ENCODE results near the gene GCGR. TPM values are rescaled to one million over a fixed set of nuclear protein-coding genes. Genes with fewer than 3 reads are reported as not detected.

Gene GCGR
- total RNA-seq, 4 donors from 2014 or later, result 0.14 to 0.64 TPM; not detected in 2

DNA sequence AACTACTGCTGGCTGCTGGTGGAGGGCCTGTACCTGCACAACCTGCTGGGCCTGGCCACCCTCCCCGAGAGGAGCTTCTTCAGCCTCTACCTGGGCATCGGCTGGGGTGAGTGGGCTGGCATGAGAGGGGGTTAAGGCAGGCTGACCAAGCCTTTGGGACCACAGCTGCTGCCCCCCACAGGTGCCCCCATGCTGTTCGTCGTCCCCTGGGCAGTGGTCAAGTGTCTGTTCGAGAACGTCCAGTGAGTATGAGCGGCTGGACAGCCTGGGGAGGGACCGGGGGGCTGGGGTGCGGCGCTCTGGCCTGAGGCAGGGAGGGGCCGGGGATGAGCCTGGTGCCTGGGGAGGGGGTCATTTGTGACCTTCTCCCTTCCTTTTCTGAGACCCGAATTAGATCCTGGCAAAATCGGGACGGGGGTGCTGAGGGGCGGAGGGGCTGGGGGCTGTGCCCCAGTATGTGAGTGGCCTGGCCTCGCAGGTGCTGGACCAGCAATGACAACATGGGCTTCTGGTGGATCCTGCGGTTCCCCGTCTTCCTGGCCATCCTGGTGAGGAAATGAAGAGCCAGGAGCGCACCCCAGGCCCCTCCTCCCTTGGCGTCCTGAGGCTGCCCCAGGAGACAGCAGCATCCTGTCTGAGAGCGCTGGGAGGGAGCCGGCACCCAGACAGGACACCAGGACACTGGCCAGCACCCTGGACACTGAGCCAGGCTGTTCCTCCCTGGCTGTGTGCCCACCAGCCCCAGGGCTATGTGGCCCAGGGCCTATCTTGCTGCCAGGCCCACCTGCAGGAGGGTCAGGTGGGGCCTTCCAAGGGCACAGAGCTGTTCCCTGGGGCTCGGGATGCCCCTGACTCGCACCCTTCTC is 8.0 kb downstream of the GCGR start:
- peaks cover 46% of the 10 kb centered on the region for H3K27me3 ChIP-seq
- TF ChIP-seq, protein P1, sequence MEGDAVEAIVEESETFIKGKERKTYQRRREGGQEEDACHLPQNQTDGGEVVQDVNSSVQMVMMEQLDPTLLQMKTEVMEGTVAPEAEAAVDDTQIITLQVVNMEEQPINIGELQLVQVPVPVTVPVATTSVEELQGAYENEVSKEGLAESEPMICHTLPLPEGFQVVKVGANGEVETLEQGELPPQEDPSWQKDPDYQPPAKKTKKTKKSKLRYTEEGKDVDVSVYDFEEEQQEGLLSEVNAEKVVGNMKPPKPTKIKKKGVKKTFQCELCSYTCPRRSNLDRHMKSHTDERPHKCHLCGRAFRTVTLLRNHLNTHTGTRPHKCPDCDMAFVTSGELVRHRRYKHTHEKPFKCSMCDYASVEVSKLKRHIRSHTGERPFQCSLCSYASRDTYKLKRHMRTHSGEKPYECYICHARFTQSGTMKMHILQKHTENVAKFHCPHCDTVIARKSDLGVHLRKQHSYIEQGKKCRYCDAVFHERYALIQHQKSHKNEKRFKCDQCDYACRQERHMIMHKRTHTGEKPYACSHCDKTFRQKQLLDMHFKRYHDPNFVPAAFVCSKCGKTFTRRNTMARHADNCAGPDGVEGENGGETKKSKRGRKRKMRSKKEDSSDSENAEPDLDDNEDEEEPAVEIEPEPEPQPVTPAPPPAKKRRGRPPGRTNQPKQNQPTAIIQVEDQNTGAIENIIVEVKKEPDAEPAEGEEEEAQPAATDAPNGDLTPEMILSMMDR (IDR thresholded peaks at IDR 0.05), result no peak
- TF ChIP-seq POLR2A (IDR thresholded peaks at IDR 0.05) (no peak), POLR2AphosphoS5 (IDR thresholded peaks at IDR 0.05) (no peak), EP300 (IDR thresholded peaks at IDR 0.05; ENCODE audit: low read depth) (no peak)
- H3K9me3 ChIP-seq, result no peaks in the 10 kb centered on the region
- peaks cover 5 to 11% (median 8%) of the 10 kb centered on the region in 4 donors for H3K4me1 ChIP-seq
- no peak overlapping the region for H3K27ac ChIP-seq
- DNase-seq, result no peak
- in situ Hi-C loops (cut with MboI; ENCODE audit: low pct_ligation_motif_present in 1 of 4, low pct_unique_long_range_greater_than_20kb in 1 of 4, low sequenced_read_pairs in 3 of 4), result no loop called here
- intact Hi-C loops (cut with DNase I; ENCODE audit: low total_unique reads), result no loop called here
- 83% methylated on average over 21 of the region's 24 CpGs; no CpG with 5 or more reads in 1 of the 2 donors for WGBS, 2 donors (ENCODE audit: low coverage in 1 of 2)
- H3K4me3 ChIP-seq, result no peak overlapping the region
- no peaks in the 10 kb centered on the region for H3K36me3 ChIP-seq

DNA sequence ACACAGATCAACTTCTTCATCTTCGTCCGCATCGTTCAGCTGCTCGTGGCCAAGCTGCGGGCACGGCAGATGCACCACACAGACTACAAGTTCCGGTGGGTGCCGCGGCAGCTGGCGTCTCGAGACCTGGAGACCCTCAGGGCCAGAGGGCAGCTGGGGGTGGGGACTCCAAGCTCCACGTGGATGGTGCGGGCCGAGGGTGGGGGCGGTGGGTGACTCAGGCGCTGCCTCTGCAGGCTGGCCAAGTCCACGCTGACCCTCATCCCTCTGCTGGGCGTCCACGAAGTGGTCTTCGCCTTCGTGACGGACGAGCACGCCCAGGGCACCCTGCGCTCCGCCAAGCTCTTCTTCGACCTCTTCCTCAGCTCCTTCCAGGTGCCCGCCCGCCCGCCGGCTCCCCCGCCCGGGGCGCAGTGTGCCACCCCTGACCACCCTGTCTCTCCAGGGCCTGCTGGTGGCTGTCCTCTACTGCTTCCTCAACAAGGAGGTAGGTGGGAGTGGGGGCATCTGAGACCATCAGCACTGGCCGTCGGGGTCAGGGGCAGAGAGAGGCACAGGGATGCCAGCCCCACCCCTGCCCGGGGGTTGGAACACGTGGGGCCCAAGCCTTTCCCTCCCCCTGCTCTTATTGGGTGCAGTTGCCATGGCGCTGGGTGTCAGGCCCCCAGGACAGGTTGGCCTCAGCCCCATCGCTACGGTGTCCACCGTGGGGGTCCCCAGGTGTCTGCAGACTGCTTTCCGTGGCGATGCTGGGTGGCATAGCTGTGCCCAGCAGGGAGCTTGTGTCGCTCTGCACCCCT is 8.8 kb downstream of the GCGR start:
- DNase-seq, result no peak
- in situ Hi-C loops (cut with MboI; ENCODE audit: low pct_ligation_motif_present in 1 of 4, low pct_unique_long_range_greater_than_20kb in 1 of 4, low sequenced_read_pairs in 3 of 4), result no loop called here
- H3K4me1 ChIP-seq, result peaks cover 5 to 11% (median 8%) of the 10 kb centered on the region in 4 donors
- H3K27ac ChIP-seq, result no peak overlapping the region
- WGBS, 2 donors (ENCODE audit: low coverage in 1 of 2), result 82 to 100% methylated on average over 1 to 43 of the region's 45 CpGs
- no peaks in the 10 kb centered on the region for H3K9me3 ChIP-seq
- intact Hi-C loops (cut with DNase I; ENCODE audit: low total_unique reads), result no loop called here
- no peaks in the 10 kb centered on the region for H3K36me3 ChIP-seq
- H3K4me3 ChIP-seq, result no peak overlapping the region
- TF ChIP-seq POLR2AphosphoS5 (IDR thresholded peaks at IDR 0.05) (no peak), EP300 (IDR thresholded peaks at IDR 0.05; ENCODE audit: low read depth) (no peak), POLR2A (IDR thresholded peaks at IDR 0.05) (no peak)
- peaks cover 38% of the 10 kb centered on the region for H3K27me3 ChIP-seq

DNA sequence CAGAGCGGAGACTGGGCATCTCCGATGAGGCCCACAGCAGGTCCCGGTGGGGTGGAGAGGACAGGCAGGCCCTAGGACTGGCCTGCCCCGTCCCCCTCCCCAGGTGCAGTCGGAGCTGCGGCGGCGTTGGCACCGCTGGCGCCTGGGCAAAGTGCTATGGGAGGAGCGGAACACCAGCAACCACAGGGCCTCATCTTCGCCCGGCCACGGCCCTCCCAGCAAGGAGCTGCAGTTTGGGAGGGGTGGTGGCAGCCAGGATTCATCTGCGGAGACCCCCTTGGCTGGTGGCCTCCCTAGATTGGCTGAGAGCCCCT is 9.4 kb downstream of the GCGR start:
- TF ChIP-seq, protein P1 (IDR thresholded peaks at IDR 0.05), result no peak
- TF ChIP-seq POLR2A (IDR thresholded peaks at IDR 0.05) (no peak), EP300 (IDR thresholded peaks at IDR 0.05; ENCODE audit: low read depth) (no peak), POLR2AphosphoS5 (IDR thresholded peaks at IDR 0.05) (no peak)
- no peak for DNase-seq
- Histone ChIP-seq H3K27me3 (peaks cover 33% of the 10 kb centered on the region), H3K4me1 (peaks cover 5 to 11% (median 8%) of the 10 kb centered on the region in 4 donors), H3K4me3 (no peak overlapping the region), H3K9me3 (no peaks in the 10 kb centered on the region), H3K36me3 (no peaks in the 10 kb centered on the region), H3K27ac (no peak overlapping the region)
- in situ Hi-C loops (cut with MboI; ENCODE audit: low pct_ligation_motif_present in 1 of 4, low pct_unique_long_range_greater_than_20kb in 1 of 4, low sequenced_read_pairs in 3 of 4) (no loop called here), intact Hi-C loops (cut with DNase I; ENCODE audit: low total_unique reads) (no loop called here)
- WGBS, 2 donors (ENCODE audit: low coverage in 1 of 2), result 86% methylated on average over 15 of the region's 15 CpGs; no CpG with 5 or more reads in 1 of the 2 donors

DNA sequence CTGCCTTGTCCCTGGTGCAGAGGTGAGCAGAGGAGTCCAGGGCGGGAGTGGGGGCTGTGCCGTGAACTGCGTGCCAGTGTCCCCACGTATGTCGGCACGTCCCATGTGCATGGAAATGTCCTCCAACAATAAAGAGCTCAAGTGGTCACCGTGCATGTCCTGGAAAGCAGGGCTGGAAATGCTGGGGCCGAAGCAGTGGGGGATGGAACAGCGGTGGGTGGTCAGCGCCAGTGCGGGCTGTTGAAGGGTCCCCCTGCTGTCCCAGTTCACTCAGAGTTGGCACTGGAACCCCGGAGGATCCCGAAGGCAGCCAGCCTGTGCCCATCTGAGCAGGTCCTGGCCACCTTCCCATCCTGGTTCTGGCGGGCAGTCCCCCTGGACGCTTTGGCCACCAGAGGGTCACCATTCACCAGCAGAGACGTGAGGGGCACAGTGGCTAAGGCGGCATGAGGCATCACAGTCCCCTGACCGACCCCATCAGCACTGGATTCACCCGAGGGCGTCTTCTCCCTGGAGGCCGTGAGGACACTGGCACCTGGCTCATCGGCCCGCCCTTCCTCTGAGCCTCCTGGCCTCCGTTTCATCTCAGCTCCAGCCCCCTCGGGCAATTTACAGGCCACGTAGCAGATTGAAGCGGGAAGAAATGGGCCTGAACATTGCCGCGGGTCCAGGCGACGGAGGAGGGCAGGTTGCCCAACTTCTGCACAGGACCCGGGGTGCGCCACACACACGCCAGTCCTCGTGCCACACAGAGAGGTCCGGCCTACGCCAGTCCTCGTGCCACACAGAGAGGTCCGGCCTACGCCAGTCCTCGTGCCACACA is 10.1 kb downstream of the GCGR start:
- in situ Hi-C loops (cut with MboI; ENCODE audit: low pct_ligation_motif_present in 1 of 4, low pct_unique_long_range_greater_than_20kb in 1 of 4, low sequenced_read_pairs in 3 of 4) (no loop called here), intact Hi-C loops (cut with DNase I; ENCODE audit: low total_unique reads) (no loop called here)
- Histone ChIP-seq H3K4me1 (peaks cover 5 to 11% (median 8%) of the 10 kb centered on the region in 4 donors), H3K27ac (no peak overlapping the region), H3K27me3 (peaks cover 28% of the 10 kb centered on the region), H3K36me3 (no peaks in the 10 kb centered on the region), H3K9me3 (no peaks in the 10 kb centered on the region), H3K4me3 (no peak overlapping the region)
- no peak for DNase-seq
- WGBS, 2 donors (ENCODE audit: low coverage in 1 of 2), result 60 to 89% methylated on average over 3 to 35 of the region's 41 CpGs
- TF ChIP-seq POLR2A (IDR thresholded peaks at IDR 0.05) (no peak), POLR2AphosphoS5 (IDR thresholded peaks at IDR 0.05) (no peak), EP300 (IDR thresholded peaks at IDR 0.05; ENCODE audit: low read depth) (no peak)
- TF ChIP-seq, protein P1 (IDR thresholded peaks at IDR 0.05), result no peak
